ENCODE results near the gene DZANK1.

DZANK1 gene

GRCh38 chr20:18436847-18437246 is 30.0 kb downstream of the DZANK1 start:
- TF ChIP-seq ZXDB (tag by site-specific recombination; IDR thresholded peaks at IDR 0.05) (no peak), ZBTB7A (tag by site-specific recombination; IDR thresholded peaks at IDR 0.05; ENCODE audit: low read depth) (no peak)
- ChIA-PET CTCF (no interaction called here), POLR2A (interaction anchor here (1.7 kb wide), 1 partner anchor 30 kb away, joined by 5 read pairs; the partner anchor contains the start of genes DZANK1 and POLR3F)
- H3K27ac ChIP-seq (ENCODE audit: extremely low read depth, low read depth, low read length), result no peak overlapping the region
- H3K4me3 ChIP-seq (ENCODE audit: low read depth, low read length), result no peak overlapping the region
- no peaks in the 10 kb centered on the region for H3K9me3 ChIP-seq (ENCODE audit: control insufficient read depth, insufficient read depth, low read depth, low read length)
- H3K4me1 ChIP-seq (ENCODE audit: control insufficient read depth, insufficient read depth, low read length), result no peaks in the 10 kb centered on the region
- H3K36me3 ChIP-seq (ENCODE audit: control insufficient read depth in 2 of 2, insufficient read depth in 1 of 2, low read length in 2 of 2), result no peaks in the 10 kb centered on the region

DNA sequence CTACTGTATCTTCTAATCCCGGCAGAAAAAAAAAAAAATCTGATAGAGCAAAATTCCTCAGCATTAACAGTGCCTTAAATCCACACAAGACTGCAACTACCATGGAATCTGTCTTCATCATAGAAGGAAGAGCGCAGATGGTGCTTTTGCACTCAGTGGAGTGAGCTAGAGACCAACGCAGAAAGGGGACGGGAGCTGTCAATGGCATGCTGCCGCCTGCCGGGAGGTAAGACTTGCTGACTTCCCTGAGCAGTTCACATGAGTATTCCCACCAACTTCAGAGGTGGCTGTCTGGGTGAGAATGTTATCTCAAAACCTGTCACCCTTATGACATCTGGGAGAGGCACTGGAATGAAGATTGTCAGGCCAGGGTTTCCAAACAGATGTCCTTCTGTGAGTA is 35.6 kb downstream of the DZANK1 start:
- TF ChIP-seq, protein P1, sequence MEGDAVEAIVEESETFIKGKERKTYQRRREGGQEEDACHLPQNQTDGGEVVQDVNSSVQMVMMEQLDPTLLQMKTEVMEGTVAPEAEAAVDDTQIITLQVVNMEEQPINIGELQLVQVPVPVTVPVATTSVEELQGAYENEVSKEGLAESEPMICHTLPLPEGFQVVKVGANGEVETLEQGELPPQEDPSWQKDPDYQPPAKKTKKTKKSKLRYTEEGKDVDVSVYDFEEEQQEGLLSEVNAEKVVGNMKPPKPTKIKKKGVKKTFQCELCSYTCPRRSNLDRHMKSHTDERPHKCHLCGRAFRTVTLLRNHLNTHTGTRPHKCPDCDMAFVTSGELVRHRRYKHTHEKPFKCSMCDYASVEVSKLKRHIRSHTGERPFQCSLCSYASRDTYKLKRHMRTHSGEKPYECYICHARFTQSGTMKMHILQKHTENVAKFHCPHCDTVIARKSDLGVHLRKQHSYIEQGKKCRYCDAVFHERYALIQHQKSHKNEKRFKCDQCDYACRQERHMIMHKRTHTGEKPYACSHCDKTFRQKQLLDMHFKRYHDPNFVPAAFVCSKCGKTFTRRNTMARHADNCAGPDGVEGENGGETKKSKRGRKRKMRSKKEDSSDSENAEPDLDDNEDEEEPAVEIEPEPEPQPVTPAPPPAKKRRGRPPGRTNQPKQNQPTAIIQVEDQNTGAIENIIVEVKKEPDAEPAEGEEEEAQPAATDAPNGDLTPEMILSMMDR (tag by site-specific recombination; IDR thresholded peaks at IDR 0.05), result peak; percentile 73
- TF ChIP-seq ZNF654 (tag by site-specific recombination; IDR thresholded peaks at IDR 0.05; ENCODE audit: low read depth) (peak; percentile 33; the same call in 1 of the 2 replicates), OSR2 (tag by site-specific recombination; IDR thresholded peaks at IDR 0.05) (peak; percentile 57), MZF1 (tag by site-specific recombination; IDR thresholded peaks at IDR 0.05; ENCODE audit: borderline replicate concordance) (0 out of 2 replicates have a peak, but pooled peaks have one; percentile 22), ZBTB17 (tag by site-specific recombination; IDR thresholded peaks at IDR 0.05) (peak; percentile 92), GLIS1 (tag by site-specific recombination; IDR thresholded peaks at IDR 0.05) (peak; percentile 91), SCRT1 (tag by site-specific recombination; IDR thresholded peaks at IDR 0.05; ENCODE audit: borderline replicate concordance) (no peak), ZNF391 (tag by site-specific recombination; IDR thresholded peaks at IDR 0.05; ENCODE audit: borderline replicate concordance, low read depth) (no peak)
- TF ChIP-seq, protein P2, sequence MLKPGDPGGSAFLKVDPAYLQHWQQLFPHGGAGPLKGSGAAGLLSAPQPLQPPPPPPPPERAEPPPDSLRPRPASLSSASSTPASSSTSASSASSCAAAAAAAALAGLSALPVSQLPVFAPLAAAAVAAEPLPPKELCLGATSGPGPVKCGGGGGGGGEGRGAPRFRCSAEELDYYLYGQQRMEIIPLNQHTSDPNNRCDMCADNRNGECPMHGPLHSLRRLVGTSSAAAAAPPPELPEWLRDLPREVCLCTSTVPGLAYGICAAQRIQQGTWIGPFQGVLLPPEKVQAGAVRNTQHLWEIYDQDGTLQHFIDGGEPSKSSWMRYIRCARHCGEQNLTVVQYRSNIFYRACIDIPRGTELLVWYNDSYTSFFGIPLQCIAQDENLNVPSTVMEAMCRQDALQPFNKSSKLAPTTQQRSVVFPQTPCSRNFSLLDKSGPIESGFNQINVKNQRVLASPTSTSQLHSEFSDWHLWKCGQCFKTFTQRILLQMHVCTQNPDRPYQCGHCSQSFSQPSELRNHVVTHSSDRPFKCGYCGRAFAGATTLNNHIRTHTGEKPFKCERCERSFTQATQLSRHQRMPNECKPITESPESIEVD (tag by site-specific recombination; IDR thresholded peaks at IDR 0.05), result no peak
- TF ChIP-seq, protein P3, sequence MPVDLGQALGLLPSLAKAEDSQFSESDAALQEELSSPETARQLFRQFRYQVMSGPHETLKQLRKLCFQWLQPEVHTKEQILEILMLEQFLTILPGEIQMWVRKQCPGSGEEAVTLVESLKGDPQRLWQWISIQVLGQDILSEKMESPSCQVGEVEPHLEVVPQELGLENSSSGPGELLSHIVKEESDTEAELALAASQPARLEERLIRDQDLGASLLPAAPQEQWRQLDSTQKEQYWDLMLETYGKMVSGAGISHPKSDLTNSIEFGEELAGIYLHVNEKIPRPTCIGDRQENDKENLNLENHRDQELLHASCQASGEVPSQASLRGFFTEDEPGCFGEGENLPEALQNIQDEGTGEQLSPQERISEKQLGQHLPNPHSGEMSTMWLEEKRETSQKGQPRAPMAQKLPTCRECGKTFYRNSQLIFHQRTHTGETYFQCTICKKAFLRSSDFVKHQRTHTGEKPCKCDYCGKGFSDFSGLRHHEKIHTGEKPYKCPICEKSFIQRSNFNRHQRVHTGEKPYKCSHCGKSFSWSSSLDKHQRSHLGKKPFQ (tag by site-specific recombination; IDR thresholded peaks at IDR 0.05), result peak; percentile 97
- peaks cover 20% of the 10 kb centered on the region for H3K4me1 ChIP-seq (ENCODE audit: control insufficient read depth, insufficient read depth, low read length)
- POLR2A ChIA-PET, result no interaction called here
- CTCF ChIA-PET, result interaction anchor here (0.7 kb wide), 2 partner anchors 8 to 746 kb away, joined by 3 read pairs; no protein-coding TSS in a partner anchor
- no peaks in the 10 kb centered on the region for H3K36me3 ChIP-seq (ENCODE audit: control insufficient read depth in 2 of 2, insufficient read depth in 1 of 2, low read length in 2 of 2)
- no peak overlapping the region for H3K27ac ChIP-seq (ENCODE audit: extremely low read depth, low read depth, low read length)
- H3K9me3 ChIP-seq (ENCODE audit: control insufficient read depth, insufficient read depth, low read depth, low read length), result no peaks in the 10 kb centered on the region
- no peak overlapping the region for H3K4me3 ChIP-seq (ENCODE audit: low read depth, low read length)

DNA sequence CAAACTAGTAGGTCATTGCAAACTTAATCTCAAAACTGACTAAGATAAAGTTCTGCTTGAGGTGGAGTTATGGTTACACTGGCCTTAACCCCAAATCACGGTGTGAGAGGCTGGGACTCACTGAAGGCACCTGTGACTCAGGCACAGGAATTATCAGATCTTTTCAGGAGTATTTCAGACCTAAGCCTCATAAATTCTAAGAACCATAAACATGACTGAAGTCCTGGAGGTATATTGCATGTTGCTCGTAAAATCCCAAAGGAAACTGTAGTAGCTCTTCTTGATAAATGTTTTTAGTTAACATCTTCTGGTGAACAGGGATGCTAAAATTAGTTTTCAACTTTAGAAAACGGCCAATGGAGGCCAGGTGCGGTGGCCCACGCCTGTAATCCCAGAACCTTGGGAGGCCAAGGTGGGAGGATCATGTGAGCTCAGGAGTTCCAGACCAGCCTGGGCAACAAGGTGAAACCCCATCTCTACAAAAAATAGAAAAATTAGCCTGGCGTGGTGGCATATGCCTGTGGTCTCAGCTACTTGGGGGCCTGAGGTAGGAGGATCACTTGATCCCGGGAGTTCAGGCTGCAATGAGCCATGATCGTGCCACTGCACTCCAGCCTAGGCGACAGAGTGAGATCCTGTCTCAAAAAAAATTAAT is 36.5 kb downstream of the DZANK1 start:
- H3K4me1 ChIP-seq (ENCODE audit: control insufficient read depth, insufficient read depth, low read length), result peaks cover 20% of the 10 kb centered on the region
- H3K36me3 ChIP-seq (ENCODE audit: control insufficient read depth in 2 of 2, insufficient read depth in 1 of 2, low read length in 2 of 2), result no peaks in the 10 kb centered on the region
- H3K9me3 ChIP-seq (ENCODE audit: control insufficient read depth, insufficient read depth, low read depth, low read length), result no peaks in the 10 kb centered on the region
- CTCF ChIA-PET, result interaction anchor here (0.7 to 0.8 kb wide), 2 partner anchors 13 to 747 kb away, joined by 3 to 5 read pairs; no protein-coding TSS in a partner anchor
- H3K27ac ChIP-seq (ENCODE audit: extremely low read depth, low read depth, low read length), result no peak overlapping the region
- H3K4me3 ChIP-seq (ENCODE audit: low read depth, low read length), result no peak overlapping the region
- POLR2A ChIA-PET, result interaction anchor here (0.5 kb wide), 1 partner anchor 10 kb away, joined by 3 read pairs; no protein-coding TSS in a partner anchor
- TF ChIP-seq ZNF561 (tag by site-specific recombination; IDR thresholded peaks at IDR 0.05; ENCODE audit: borderline replicate concordance) (peak; percentile 71), ZIC2 (tag by site-specific recombination; IDR thresholded peaks at IDR 0.05) (peak; percentile 23; the same call in 1 of the 2 replicates), ZNF366 (tag by site-specific recombination; conservative IDR thresholded peaks at IDR 0.05) (peak; percentile 45; the same call in 1 of the 2 replicates), ZFHX2 (tag by site-specific recombination; conservative IDR thresholded peaks at IDR 0.05) (peak; percentile 67), SCRT2 (tag by site-specific recombination; IDR thresholded peaks at IDR 0.05) (peak; percentile 67), ZNF350 (tag by site-specific recombination; IDR thresholded peaks at IDR 0.05) (no peak), SETDB1 (IDR thresholded peaks at IDR 0.05; ENCODE audit: insufficient read length, low read length) (no peak), KLF8 (tag by site-specific recombination; IDR thresholded peaks at IDR 0.05) (peak; percentile 42; the same call in 1 of the 2 replicates)
- TF ChIP-seq, protein P4, sequence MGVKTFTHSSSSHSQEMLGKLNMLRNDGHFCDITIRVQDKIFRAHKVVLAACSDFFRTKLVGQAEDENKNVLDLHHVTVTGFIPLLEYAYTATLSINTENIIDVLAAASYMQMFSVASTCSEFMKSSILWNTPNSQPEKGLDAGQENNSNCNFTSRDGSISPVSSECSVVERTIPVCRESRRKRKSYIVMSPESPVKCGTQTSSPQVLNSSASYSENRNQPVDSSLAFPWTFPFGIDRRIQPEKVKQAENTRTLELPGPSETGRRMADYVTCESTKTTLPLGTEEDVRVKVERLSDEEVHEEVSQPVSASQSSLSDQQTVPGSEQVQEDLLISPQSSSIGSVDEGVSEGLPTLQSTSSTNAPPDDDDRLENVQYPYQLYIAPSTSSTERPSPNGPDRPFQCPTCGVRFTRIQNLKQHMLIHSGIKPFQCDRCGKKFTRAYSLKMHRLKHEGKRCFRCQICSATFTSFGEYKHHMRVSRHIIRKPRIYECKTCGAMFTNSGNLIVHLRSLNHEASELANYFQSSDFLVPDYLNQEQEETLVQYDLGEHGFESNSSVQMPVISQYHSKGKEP (tag by site-specific recombination; IDR thresholded peaks at IDR 0.05), result peak; percentile 82
- TF ChIP-seq, protein P5, sequence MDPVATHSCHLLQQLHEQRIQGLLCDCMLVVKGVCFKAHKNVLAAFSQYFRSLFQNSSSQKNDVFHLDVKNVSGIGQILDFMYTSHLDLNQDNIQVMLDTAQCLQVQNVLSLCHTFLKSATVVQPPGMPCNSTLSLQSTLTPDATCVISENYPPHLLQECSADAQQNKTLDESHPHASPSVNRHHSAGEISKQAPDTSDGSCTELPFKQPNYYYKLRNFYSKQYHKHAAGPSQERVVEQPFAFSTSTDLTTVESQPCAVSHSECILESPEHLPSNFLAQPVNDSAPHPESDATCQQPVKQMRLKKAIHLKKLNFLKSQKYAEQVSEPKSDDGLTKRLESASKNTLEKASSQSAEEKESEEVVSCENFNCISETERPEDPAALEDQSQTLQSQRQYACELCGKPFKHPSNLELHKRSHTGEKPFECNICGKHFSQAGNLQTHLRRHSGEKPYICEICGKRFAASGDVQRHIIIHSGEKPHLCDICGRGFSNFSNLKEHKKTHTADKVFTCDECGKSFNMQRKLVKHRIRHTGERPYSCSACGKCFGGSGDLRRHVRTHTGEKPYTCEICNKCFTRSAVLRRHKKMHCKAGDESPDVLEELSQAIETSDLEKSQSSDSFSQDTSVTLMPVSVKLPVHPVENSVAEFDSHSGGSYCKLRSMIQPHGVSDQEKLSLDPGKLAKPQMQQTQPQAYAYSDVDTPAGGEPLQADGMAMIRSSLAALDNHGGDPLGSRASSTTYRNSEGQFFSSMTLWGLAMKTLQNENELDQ (tag by site-specific recombination; IDR thresholded peaks at IDR 0.05; ENCODE audit: low read depth), result no peak

All from HEK293 (cell line).